ENCODE data around the gene PTEN.
"Not testable (repeated sequence)": the region's sequence is repeated elsewhere in the genome, so short reads cannot be mapped to it uniquely, and the experiment has no call there.

The PTEN gene

DNA sequence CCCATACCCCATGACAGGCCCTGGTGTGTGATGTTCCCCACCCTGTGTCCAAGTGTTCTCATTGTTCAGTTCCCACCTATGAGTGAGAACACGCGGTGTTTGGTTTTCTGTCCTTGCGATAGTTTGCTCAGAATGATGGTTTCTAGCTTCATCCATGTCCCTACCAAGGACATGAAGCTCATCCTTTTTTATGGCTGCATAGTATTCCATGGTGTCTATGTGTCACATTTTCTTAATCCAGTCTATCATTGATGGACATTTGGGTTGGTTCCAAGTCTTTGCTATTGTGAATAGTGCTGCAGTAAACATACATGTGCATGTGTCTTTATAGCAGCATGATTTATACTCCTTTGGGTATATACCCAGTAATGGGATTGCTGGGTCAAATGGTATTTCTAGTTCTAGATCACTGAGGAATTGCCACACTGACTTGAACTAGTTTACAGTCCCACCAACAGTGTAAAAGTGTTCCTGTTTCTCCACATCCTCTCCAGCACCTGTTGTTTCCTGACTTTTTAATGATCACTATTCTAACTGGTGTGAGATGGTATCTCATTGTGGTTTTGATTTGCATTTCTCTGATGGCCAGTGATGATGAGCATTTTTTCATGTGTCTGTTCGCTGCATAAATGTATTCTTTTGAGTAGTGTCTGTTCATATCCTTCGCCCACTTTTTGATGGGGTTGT, 18.1 kb downstream of the PTEN start:
- not testable (repeated sequence) for H3K4me1 ChIP-seq (ENCODE audit: control insufficient read depth, insufficient read depth, low read length); H3K4me3 ChIP-seq (ENCODE audit: low read length); H3K27me3 ChIP-seq (ENCODE audit: control insufficient read depth, insufficient read depth, low read length); H3K9ac ChIP-seq (ENCODE audit: low read length); H3K9me3 ChIP-seq (ENCODE audit: control insufficient read depth, low read length); H3K36me3 ChIP-seq (ENCODE audit: control insufficient read depth, insufficient read depth, low read length)

DNA sequence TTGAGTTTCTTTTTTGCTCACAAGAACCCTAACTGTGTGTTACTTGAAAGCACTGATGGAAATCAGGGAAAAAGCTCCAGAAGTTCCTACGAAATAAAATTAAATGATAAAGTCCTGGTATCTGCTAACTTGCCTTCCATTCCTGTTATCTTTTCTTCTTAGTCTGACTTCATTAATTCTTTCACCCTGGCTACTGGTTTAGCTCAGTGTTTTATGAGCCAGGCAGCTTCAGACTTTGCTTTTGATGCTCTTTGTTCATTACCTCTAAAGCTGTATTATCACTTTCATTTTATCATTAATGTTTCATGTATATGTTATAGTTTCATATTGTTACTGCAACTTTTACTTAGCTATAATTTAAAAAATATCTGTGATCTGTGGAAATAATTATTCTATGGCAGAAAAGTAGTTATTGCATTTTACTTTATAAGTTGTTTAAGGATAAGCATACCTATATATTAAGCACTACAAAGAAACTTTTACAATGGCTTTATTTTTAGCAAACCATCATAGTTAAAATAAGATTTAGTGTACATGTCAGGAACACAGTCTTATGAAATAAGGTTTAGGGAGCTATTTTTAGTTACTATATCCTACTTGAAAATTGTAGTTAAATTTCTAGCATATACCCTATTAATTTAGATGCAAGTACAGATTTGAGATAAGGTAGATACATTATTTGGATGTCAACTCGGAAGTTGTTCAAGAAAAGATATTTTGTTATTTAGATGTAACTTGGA, 19.3 kb downstream of the PTEN start:
- H3K9me3 ChIP-seq (ENCODE audit: control insufficient read depth, low read length) = no peaks in the 10 kb centered on the region
- no peak overlapping the region for H3K9ac ChIP-seq (ENCODE audit: low read length)
- H3K4me1 ChIP-seq (ENCODE audit: control insufficient read depth, insufficient read depth, low read length) = no peaks in the 10 kb centered on the region
- no peak overlapping the region for H3K4me3 ChIP-seq (ENCODE audit: low read length)
- H3K27me3 ChIP-seq (ENCODE audit: control insufficient read depth, insufficient read depth, low read length) = no peaks in the 10 kb centered on the region
- H3K36me3 ChIP-seq (ENCODE audit: control insufficient read depth, insufficient read depth, low read length) = no peaks in the 10 kb centered on the region

DNA sequence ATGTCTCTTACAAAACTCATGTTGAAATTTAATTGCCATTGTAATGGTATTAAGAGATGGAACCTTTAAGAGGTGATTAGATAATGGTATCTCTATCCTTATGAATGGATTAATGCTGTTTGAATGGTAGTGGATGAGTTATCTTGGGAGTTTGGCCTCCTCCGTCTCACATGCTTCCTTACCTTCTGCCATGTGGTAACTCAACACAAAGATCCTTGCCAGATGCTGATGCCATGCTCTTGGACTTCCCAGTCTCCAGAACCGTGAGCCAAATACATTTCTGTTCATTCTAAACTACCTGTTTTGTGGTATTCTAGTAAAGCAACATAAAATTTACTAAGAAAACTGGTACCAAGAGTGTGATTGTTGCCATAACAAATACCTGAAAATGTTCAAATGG, 23.2 kb downstream of the PTEN start:
- no peaks in the 10 kb centered on the region for H3K27me3 ChIP-seq (ENCODE audit: control insufficient read depth, insufficient read depth, low read length)
- no peaks in the 10 kb centered on the region for H3K9me3 ChIP-seq (ENCODE audit: control insufficient read depth, low read length)
- H3K4me3 ChIP-seq (ENCODE audit: low read length) = no peak overlapping the region
- no peaks in the 10 kb centered on the region for H3K36me3 ChIP-seq (ENCODE audit: control insufficient read depth, insufficient read depth, low read length)
- no peaks in the 10 kb centered on the region for H3K4me1 ChIP-seq (ENCODE audit: control insufficient read depth, insufficient read depth, low read length)
- no peak overlapping the region for H3K9ac ChIP-seq (ENCODE audit: low read length)

DNA sequence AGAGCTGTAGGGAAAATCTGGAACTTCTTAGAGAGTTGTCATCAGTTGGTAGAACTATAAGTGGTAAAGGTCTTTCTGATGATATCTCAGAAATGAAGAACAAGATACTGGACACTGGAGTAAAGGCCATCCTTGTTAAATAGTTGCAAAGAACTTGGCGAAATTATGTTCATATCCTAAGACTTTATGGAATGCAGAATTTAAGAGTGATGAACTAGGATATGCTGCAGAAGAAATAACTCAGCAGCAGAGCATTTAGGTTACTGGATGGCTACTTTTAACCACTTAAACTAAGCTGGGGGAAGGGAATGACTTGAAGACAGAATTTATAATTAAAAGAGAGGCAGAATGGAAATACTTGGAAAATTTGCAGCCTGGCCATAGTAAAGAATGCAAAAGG, 23.7 kb downstream of the PTEN start:
- no peaks in the 10 kb centered on the region for H3K36me3 ChIP-seq (ENCODE audit: control insufficient read depth, insufficient read depth, low read length)

DNA sequence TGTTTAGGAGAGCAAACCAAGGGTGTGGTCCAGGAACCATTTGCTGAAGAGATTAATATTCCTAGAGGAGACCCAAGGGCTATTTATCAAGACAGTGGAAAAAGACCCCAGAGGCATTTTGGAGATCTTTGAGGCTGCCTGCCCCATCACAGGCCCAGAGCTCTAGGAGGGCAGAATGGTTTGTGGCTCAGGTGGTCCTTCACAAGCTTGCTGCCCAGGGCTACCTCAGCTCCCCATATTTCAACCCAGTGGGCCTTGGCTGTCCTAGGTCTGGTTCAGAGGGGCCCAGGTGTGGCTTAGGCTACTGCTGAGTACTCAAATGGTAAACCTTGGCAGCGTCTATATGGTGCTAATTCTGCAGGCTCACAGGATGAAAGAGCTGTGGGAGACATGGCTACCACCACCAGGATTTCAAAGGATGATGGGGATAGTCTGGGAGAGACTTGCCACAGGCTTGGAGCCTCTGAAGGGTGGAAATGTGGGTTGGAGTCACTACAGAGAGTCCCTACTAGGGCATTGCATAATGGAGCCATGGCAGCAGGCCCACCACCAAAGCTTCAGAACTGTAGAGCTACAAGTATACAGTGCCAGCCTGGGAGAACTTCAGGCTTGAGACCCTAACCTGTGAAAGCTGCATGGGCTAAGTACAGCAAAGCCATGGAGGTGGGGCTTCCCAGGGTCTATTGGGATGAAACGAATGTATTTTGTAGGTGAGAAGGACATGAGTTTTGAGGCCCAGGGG, 24.3 kb downstream of the PTEN start:
- no peak overlapping the region for H3K4me3 ChIP-seq (ENCODE audit: low read length)
- H3K9me3 ChIP-seq (ENCODE audit: control insufficient read depth, low read length) = no peaks in the 10 kb centered on the region
- H3K4me1 ChIP-seq (ENCODE audit: control insufficient read depth, insufficient read depth, low read length) = no peaks in the 10 kb centered on the region
- no peaks in the 10 kb centered on the region for H3K27me3 ChIP-seq (ENCODE audit: control insufficient read depth, insufficient read depth, low read length)
- no peaks in the 10 kb centered on the region for H3K36me3 ChIP-seq (ENCODE audit: control insufficient read depth, insufficient read depth, low read length)
- H3K9ac ChIP-seq (ENCODE audit: low read length) = no peak overlapping the region

More for the DNA sequence above, 23.7 kb downstream of the PTEN start:
- no peaks in the 10 kb centered on the region for H3K27me3 ChIP-seq (ENCODE audit: control insufficient read depth, insufficient read depth, low read length)
- H3K4me3 ChIP-seq (ENCODE audit: low read length) = no peak overlapping the region
- H3K9ac ChIP-seq (ENCODE audit: low read length) = no peak overlapping the region
- H3K4me1 ChIP-seq (ENCODE audit: control insufficient read depth, insufficient read depth, low read length) = no peaks in the 10 kb centered on the region
- no peaks in the 10 kb centered on the region for H3K9me3 ChIP-seq (ENCODE audit: control insufficient read depth, low read length)

DNA sequence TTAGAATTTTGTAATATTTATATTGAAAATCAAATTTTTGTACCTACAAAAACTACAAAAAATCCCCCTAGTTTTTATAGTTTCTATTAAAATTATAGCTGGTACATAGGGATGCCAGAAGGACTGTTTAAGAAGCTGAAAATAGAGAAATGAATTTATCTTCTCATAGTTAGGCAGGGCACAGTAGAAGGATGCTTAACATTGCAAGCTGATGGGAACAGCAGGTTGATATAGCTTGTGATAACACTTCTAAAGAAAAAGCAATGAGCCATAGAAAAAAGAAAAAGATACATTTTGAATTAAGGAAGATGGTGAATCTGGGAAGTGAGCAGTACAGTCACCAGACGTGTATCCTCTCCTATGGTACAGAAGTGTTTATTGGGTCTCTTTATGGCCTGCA, 32.0 kb downstream of the PTEN start:
- Histone ChIP-seq H3K9ac (ENCODE audit: low read length) (no peak overlapping the region), H3K4me1 (ENCODE audit: control insufficient read depth, insufficient read depth, low read length) (no peaks in the 10 kb centered on the region), H3K27me3 (ENCODE audit: control insufficient read depth, insufficient read depth, low read length) (no peaks in the 10 kb centered on the region), H3K36me3 (ENCODE audit: control insufficient read depth, insufficient read depth, low read length) (no peaks in the 10 kb centered on the region), H3K9me3 (ENCODE audit: control insufficient read depth, low read length) (no peaks in the 10 kb centered on the region), H3K4me3 (ENCODE audit: low read length) (no peak overlapping the region)

DNA sequence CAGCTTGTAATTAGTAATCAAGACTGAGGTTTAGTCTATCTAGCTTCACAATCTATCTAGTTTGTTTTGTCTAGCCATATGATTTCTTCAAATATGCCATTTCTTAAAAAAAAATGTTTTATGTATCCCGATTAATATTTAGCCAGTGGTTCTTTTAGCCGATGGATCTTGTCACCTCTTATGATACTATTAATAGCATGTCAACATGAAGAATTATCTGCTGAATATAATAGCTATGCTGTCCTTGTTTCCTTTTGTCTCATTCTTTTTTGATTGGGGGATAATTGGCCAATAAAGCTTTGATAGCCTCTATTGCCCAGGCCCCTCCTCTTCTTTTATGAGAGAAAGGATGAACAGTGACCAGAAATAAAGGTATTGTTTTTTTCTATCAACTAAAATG, 32.8 kb downstream of the PTEN start:
- Histone ChIP-seq H3K4me1 (ENCODE audit: control insufficient read depth, insufficient read depth, low read length) (no peaks in the 10 kb centered on the region), H3K27me3 (ENCODE audit: control insufficient read depth, insufficient read depth, low read length) (no peaks in the 10 kb centered on the region), H3K9ac (ENCODE audit: low read length) (no peak overlapping the region), H3K36me3 (ENCODE audit: control insufficient read depth, insufficient read depth, low read length) (no peaks in the 10 kb centered on the region), H3K4me3 (ENCODE audit: low read length) (no peak overlapping the region), H3K9me3 (ENCODE audit: control insufficient read depth, low read length) (no peaks in the 10 kb centered on the region)

DNA sequence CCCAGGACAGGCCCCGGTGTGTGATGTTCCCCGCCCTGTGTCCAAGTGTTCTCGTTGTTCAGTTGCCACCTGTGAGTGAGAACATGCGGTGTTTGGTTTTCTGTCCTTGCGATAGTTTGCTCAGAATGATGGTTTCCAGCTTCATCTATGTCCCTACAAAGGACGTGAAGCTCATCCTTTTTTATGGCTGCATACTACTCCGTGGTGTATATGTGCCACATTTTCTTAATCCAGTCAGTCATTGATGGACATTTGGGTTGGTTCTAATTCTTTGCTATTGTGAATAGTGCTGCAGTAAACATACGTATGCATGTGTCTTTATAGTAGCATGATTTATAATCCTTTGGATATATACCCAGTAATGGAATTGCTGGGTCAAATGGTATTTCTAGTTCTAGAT, 34.5 kb downstream of the PTEN start:
- not testable (repeated sequence) for H3K9me3 ChIP-seq (ENCODE audit: control insufficient read depth, low read length); H3K27me3 ChIP-seq (ENCODE audit: control insufficient read depth, insufficient read depth, low read length); H3K36me3 ChIP-seq (ENCODE audit: control insufficient read depth, insufficient read depth, low read length); H3K9ac ChIP-seq (ENCODE audit: low read length); H3K4me1 ChIP-seq (ENCODE audit: control insufficient read depth, insufficient read depth, low read length); H3K4me3 ChIP-seq (ENCODE audit: low read length)

DNA sequence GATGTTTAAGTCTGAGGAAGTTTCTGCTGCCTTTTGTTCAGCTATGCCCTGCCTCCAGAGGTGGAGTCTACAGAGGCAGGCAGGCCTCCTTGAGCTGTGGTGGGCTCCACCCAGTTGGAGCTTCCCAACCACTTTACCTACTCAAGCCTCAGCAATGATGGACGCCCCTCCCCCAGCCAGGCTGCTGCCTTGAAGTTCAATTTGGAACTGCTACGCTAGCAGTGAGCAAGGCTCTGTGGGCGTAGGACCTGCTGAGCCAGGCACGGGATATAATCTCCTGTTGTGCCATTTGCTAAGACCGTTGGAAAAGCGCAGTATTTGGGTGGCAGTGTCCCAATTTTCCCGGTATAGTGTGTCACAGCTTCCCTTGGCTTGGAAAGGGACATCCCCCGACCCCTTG, 40.0 kb downstream of the PTEN start:
- H3K9ac ChIP-seq (ENCODE audit: low read length); H3K36me3 ChIP-seq (ENCODE audit: control insufficient read depth, insufficient read depth, low read length); H3K4me3 ChIP-seq (ENCODE audit: low read length); H3K27me3 ChIP-seq (ENCODE audit: control insufficient read depth, insufficient read depth, low read length); H3K9me3 ChIP-seq (ENCODE audit: control insufficient read depth, low read length); H3K4me1 ChIP-seq (ENCODE audit: control insufficient read depth, insufficient read depth, low read length): not testable (repeated sequence)

DNA sequence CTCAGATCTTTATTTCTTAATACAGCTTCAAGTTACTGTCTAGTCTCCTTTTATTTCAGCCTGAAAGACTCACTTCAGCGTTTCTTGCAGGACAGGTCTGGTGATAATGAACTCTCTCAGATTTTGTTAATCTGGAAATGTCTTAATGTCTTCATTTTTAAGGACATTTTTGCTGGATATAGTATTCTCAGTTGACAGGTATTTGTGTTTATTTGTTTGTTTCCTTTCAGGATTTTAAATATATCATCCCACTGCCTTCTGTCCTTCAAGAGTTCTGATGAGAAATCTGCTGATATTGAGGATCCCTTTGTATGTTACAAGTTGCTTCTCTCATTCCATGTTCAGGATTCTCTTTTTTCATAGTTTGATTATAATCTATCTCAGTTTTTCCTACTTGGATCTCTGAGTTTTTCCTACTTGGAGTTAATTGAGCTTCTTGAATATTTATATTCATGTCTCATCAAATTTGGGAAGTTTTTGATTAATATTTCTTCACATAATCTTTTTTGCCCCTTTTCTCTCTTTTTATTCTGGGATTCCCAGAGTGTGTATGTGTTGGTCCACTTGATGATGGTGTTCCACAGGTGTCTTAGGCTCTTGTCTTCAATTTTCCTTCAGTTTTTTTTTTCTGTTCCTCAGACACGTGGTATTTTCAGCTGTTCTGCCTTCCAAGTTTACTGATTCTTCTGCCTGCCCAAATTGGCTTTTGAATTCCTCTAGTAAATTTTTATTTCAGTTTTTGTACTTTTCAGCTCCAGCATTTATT, 49.9 kb downstream of the PTEN start:
- Histone ChIP-seq H3K9me3 (ENCODE audit: control insufficient read depth, low read length) (no peaks in the 10 kb centered on the region), H3K9ac (ENCODE audit: low read length) (no peak overlapping the region)

DNA sequence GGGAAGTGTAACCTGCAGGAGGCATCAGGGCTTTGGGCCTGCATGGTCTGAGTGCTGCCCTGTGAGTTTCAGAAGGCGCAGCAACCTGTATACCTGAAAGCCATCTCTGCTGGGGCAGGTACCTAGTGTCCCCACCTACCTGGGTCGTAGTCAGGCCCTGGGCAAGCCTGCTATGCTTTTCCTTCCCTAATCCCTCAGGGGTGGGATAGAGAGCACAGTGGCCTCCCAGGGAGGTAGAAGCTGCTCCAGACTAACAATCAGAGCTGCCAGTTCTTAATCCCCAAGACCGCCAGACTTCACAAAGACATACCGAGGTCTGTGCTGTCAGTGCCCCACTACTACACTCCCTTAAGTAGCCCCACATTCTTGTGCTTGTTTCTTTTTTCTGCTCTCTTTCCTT, 52.0 kb downstream of the PTEN start:
- Histone ChIP-seq H3K9ac (ENCODE audit: low read length) (no peak overlapping the region), H3K4me3 (ENCODE audit: low read length) (no peak overlapping the region), H3K9me3 (ENCODE audit: control insufficient read depth, low read length) (no peaks in the 10 kb centered on the region), H3K36me3 (ENCODE audit: control insufficient read depth, insufficient read depth, low read length) (no peaks in the 10 kb centered on the region), H3K4me1 (ENCODE audit: control insufficient read depth, insufficient read depth, low read length) (peaks cover 14% of the 10 kb centered on the region), H3K27me3 (ENCODE audit: control insufficient read depth, insufficient read depth, low read length) (no peaks in the 10 kb centered on the region)

More for the DNA sequence above, 49.9 kb downstream of the PTEN start:
- H3K27me3 ChIP-seq (ENCODE audit: control insufficient read depth, insufficient read depth, low read length) = no peaks in the 10 kb centered on the region
- no peak overlapping the region for H3K4me3 ChIP-seq (ENCODE audit: low read length)
- H3K36me3 ChIP-seq (ENCODE audit: control insufficient read depth, insufficient read depth, low read length) = no peaks in the 10 kb centered on the region
- H3K4me1 ChIP-seq (ENCODE audit: control insufficient read depth, insufficient read depth, low read length) = peaks cover 14% of the 10 kb centered on the region

DNA sequence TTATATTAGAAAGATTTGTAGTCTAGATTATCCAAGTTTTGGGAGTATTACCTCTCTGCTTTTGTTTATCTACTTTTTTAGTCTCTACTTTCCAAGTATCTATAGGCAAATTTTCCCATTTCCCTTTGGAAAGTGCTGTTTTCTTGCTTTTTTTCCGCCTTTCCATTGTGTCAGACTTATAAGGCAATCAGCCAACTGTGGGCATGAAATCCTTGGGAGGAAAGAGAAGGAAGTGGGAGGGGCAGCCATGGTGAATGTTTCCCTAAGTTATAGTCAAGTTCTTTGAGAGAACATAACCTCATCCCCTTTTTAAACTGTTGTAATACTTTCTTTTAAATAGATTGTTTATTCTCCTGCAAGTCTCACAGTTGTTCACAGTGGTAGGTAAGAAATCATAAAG, 52.6 kb downstream of the PTEN start:
- Histone ChIP-seq H3K9ac (ENCODE audit: low read length) (no peak overlapping the region), H3K4me3 (ENCODE audit: low read length) (no peak overlapping the region), H3K36me3 (ENCODE audit: control insufficient read depth, insufficient read depth, low read length) (no peaks in the 10 kb centered on the region), H3K9me3 (ENCODE audit: control insufficient read depth, low read length) (no peaks in the 10 kb centered on the region), H3K4me1 (ENCODE audit: control insufficient read depth, insufficient read depth, low read length) (peaks cover 15% of the 10 kb centered on the region), H3K27me3 (ENCODE audit: control insufficient read depth, insufficient read depth, low read length) (no peaks in the 10 kb centered on the region)

Measured in mucosa of stomach (tissue), 1 donor.